ENCODE measurements around the gene KCNMB2.
"Not testable (repeated sequence)": the region's sequence is repeated elsewhere in the genome, so short reads cannot be mapped to it uniquely, and the experiment has no call there.

KCNMB2 gene

GRCh38 chr3:178520451-178520850 is 15.8 kb upstream of the KCNMB2 start:
- DNase-seq: no peak

- no peak for DNase-seq
These were observed 13.8 kb upstream of the KCNMB2 start for GRCh38 chr3:178522200-178523052.

GRCh38 chr3:178525251-178525650 is 11.0 kb upstream of the KCNMB2 start:
- no peak for DNase-seq

- no peak for DNase-seq
These were observed 9.9 kb upstream of the KCNMB2 start for GRCh38 chr3:178526291-178526690.

- no peak for DNase-seq
These were observed 8.3 kb upstream of the KCNMB2 start for GRCh38 chr3:178527981-178528380.

- DNase-seq: no peak
These were observed 6.5 kb upstream of the KCNMB2 start for GRCh38 chr3:178529606-178530225.

DNA sequence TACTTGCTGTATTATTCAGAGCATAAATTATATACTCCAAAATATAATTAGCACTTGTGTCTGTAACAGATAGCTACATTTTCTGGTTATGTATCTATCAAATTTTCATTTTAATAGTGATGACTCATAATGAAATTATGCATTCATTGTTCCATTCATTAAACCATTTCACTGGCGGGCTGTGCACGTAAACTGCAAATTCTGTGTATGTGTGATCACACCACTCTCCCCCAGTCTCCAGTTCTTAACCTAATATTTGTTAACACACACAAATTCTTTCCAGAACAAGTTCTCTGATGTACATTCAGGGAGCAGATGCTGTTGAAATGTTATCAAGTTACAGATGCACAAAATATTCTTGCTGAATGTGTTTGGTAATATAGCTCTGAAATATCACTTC is 3.8 kb upstream of the KCNMB2 start:
- DNase-seq: no peak

GRCh38 chr3:178537122-178537705 is 978 bp downstream of the KCNMB2 start:
- DNase-seq: no peak

- no peak for DNase-seq
These were observed 1.8 kb downstream of the KCNMB2 start for GRCh38 chr3:178538056-178538455.

DNA sequence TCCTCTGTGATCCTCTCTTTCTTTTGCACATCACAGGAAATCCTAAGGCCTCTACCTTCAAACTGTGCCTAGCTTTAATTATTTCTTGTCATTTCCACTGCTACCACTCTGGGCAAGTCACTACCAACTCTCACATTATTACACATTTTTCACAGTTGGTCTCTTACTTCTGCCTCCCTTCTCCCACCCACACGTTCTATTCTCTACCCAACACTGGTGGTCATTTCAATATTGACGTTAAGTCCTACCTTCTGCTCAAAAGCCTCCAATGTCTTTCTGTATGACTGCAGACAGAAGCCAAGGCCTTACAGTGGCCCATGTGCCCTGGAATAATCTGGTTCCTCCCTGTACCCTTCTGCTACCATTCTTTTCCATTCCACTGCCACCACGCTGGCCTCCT is 3.9 kb downstream of the KCNMB2 start:
- DNase-seq: no peak

DNA sequence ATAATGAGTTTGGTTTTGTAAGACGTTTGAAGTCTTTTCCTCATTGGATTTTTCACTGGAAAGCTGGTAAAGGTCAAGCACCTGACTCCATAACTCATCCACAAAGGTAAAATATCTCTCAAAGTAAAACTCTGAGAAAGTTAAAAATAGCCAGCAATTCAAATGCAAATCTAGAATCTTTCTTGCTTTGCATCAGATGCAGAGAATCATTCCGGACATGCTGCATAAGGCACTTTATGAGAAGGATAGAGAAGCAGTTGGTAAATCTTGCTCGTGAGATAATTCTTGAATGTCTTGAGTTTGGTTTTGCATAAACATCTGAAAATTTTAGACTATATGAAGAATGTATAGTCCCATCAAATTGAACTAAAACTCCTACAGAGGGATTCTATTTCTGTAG is 9.1 kb downstream of the KCNMB2 start:
- DNase-seq: no peak

- no peak for DNase-seq
These were observed 9.8 kb downstream of the KCNMB2 start for GRCh38 chr3:178546079-178546478.

- not testable (repeated sequence) for DNase-seq
These were observed 13.2 kb downstream of the KCNMB2 start for GRCh38 chr3:178549426-178549825.

- DNase-seq: no peak
These were observed 15.7 kb downstream of the KCNMB2 start for GRCh38 chr3:178551916-178552321.

- DNase-seq: no peak
These were observed 22.4 kb downstream of the KCNMB2 start for GRCh38 chr3:178558637-178559036.

GRCh38 chr3:178560759-178561158 is 24.5 kb downstream of the KCNMB2 start:
- DNase-seq: no peak

DNA sequence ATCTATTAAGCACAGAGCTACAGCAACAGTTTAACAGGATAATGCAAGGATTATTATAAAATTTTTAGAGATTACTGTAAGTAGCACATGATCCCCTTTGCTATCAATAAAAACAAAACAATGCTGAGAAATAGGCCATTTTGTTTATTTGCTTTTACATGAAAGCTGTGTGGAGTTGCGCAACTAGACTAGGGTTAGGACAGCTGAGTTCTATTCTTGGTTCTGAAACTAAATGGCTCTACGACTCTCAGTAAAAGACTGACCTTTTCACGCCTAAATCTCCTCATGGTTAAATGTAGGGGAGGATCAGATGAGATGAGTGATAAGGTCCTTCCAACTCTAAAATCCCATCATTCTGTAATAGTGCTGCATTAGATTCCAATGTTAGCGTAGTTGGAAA is 25.0 kb downstream of the KCNMB2 start:
- no peak for DNase-seq

DNA sequence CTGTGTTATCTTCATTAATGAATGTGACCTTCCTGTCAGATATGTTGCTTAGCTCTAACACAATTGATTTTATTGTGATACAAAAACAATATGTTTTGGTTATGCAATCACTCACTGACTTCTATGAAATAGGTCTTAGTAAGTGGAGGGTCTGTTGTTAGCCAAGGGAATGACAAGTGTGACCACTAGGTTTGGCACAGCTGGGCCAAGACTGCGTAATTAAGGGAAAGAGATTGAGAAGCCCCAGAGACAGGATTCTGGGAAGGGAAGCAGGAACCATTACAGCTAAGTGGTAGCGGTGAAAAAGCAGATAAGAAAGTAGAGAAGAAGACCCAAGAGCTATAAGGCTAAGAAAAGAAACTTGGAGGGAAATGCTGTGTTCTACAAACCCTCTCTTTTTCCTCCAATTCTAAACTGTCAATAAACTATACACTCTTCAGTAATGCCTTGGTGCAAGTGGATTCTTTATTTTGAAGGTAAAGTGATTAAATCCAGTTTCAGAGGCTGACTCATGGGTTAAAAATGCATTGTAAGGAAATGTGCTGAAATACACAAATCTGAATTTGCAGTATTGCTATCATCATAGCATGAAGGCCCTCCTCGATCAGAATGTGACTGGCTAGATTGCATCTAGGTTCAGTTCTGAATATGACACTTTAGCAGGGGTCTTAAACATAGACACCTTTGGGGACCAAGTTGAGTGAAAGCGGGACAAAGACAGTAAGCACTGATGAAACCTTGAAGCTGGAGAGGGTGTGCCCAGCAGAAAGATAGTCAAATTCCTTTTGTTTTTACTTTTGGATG is 26.1 kb downstream of the KCNMB2 start:
- no peak for DNase-seq

DNA sequence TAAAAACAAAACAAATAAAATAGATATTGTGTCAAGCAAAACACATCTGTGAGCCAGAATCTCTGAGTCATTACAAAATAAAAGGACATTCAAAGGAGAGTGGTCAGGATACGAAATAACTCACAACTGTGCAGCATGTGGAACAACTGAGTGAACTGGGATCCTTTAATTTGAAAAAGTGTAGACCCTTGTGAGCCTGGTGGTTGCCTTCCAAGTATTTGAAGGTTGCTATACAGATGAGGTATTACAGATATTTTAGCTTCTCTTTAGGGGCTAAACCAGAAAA is 26.7 kb downstream of the KCNMB2 start:
- DNase-seq: no peak

- DNase-seq: no peak
These were observed 31.4 kb downstream of the KCNMB2 start for GRCh38 chr3:178567611-178568010.

DNA sequence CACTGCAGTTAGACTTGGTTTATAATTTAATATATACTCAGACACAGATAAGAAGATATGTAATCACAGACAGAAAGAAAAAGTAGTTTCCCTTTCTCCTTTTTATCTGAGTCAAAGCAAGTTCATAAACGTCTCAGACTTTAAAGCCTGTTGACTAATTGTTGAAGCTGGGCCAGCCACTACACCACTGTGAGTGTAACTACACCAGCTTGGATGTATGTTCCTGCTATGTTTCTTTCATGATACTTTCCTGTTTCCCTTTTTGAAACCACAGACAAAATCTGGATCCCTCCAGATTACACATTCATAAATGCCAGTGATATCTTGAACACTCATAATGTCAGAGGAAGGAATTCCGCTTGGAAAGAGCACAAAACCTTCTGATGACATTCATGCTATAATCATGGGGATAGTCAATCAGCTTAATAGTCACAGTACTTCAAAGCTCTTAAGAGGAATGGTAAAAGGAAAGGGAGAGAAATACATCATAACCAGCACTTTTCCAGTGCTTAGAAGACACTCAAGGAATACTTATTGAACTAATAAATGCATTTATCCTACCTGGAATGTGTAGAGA is 32.0 kb downstream of the KCNMB2 start:
- DNase-seq: no peak

DNA sequence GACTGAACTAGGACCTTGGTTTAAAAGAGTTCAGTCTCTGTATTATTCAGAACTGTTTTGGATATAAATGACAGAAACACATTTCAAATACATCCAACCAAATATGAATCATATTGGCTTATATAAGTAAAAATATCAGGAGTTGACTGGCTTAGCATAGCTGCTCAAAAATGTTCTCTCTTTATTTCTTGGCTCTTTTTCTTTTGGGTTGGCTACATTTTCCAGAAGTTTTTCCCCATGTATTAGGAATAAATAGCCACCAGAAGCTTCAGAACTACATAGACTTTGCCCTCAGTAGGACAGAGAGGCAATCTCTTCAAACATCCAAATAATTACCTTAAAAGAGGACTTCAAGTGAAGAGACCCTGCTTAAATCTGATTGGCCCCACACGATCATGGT is 32.7 kb downstream of the KCNMB2 start:
- no peak for DNase-seq

GRCh38 chr3:178569826-178570225 is 33.6 kb downstream of the KCNMB2 start:
- DNase-seq: no peak
